ENCODE measurements around the gene PTX4.

GRCh38 chr16:1472974-1473373, 15.8 kb downstream of the PTX4 start:
- TF ChIP-seq NFIC (IDR thresholded peaks at IDR 0.05) (no peak), REST (IDR thresholded peaks at IDR 0.05; ENCODE audit: low read depth) (no peak), TEAD4 (IDR thresholded peaks at IDR 0.05) (no peak), MAX (IDR thresholded peaks at IDR 0.05) (no peak), CEBPB (IDR thresholded peaks at IDR 0.05) (no peak), TCF12 (IDR thresholded peaks at IDR 0.05; ENCODE audit: low read depth) (no peak), EGR1 (IDR thresholded peaks at IDR 0.05) (no peak), EP300 (IDR thresholded peaks at IDR 0.05; ENCODE audit: borderline replicate concordance) (no peak), TAF1 (IDR thresholded peaks at IDR 0.05; ENCODE audit: low read depth) (no peak), RAD21 (IDR thresholded peaks at IDR 0.05; ENCODE audit: low read depth) (no peak)
